BE2C (cell line): ENCODE results near the gene CYP2U1.

Source experiments
- DNase-seq: peaks from one replicate; pipeline ENCODE4 v3.0.0-alpha.2; 2020
- H3K27me3 ChIP-seq: fragments of 250-450 bp; sonication (Bioruptor Pico); 2 replicates; pipeline ENCODE4 v1.5.1; 2020; ENCODE audit warnings: mild to moderate bottlenecking
- H3K36me3 ChIP-seq: fragments of 250-450 bp; sonication (Bioruptor Pico); 2 replicates; pipeline ENCODE4 v1.5.1; 2020; ENCODE audit warnings: mild to moderate bottlenecking
- H3K4me1 ChIP-seq: fragments of 250-450 bp; sonication (Bioruptor Pico); 2 replicates; pipeline ENCODE4 v1.5.1; 2020
- H3K4me3 ChIP-seq: 2 replicates; pipeline ENCODE4 v1.5.1; 2011; ENCODE audit warnings: low read depth, low read length
- H3K9me3 ChIP-seq: fragments of 250-450 bp; sonication (Bioruptor Pico); 2 replicates; pipeline ENCODE4 v1.5.1; 2020
- TF ChIP-seq, protein P1 (sequence below): IDR thresholded peaks from 2 replicates; pipeline ENCODE4 v1.5.1; 2012; ENCODE audit warnings: mild to moderate bottlenecking, low read depth, low read length

CYP2U1 gene

DNA sequence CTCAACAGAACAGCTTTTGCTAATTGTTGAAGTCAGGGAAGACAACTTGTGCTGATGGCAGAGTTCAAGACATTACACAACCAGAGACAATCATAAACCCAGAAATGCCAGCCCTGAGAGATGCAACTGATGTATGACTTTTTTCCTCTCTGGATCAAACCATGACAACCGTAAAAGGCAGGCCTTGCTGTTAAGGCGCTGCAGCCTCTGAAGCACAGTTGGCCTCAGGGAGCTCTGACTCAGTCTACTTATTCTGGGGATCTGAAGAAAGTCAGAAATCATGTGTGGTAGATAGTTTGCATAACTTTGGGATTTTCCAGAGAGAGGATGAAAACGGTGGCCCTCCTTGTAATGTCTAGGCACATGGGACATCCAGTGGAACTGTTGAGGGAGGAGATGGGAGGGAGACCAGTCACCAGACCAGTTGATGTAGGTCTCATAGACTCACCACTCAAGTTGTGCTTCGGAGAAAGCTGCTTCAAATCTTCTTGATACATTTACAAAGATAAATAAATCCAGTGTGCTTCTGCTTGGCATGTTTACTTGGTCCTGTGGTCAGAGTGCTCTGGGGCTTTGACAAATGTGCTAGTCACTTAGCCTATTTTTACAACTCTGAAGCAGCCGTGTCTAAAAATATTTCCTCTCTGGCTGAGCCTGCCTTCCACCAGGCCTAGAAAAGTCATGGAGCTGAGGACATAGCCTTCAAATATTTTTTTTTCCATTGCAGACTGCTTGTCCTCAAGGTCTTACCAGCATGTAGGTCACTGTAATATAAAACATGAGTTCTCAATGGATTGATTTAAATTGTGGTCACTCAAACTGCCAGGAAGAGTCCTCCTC lies 65.8 kb downstream of the CYP2U1 start:
- DNase-seq: no peak
- no peaks in the 10 kb centered on the region for H3K4me1 ChIP-seq
- no peak overlapping the region for H3K4me3 ChIP-seq
- TF ChIP-seq, protein P1, sequence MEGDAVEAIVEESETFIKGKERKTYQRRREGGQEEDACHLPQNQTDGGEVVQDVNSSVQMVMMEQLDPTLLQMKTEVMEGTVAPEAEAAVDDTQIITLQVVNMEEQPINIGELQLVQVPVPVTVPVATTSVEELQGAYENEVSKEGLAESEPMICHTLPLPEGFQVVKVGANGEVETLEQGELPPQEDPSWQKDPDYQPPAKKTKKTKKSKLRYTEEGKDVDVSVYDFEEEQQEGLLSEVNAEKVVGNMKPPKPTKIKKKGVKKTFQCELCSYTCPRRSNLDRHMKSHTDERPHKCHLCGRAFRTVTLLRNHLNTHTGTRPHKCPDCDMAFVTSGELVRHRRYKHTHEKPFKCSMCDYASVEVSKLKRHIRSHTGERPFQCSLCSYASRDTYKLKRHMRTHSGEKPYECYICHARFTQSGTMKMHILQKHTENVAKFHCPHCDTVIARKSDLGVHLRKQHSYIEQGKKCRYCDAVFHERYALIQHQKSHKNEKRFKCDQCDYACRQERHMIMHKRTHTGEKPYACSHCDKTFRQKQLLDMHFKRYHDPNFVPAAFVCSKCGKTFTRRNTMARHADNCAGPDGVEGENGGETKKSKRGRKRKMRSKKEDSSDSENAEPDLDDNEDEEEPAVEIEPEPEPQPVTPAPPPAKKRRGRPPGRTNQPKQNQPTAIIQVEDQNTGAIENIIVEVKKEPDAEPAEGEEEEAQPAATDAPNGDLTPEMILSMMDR: no peak
- H3K36me3 ChIP-seq: peaks cover 11% of the 10 kb centered on the region
- no peaks in the 10 kb centered on the region for H3K9me3 ChIP-seq
- H3K27me3 ChIP-seq: no peaks in the 10 kb centered on the region

GRCh38 chr4:107997794-107998193 lies 66.4 kb downstream of the CYP2U1 start:
- DNase-seq: no peak

GRCh38 chr4:107999932-108000539 lies 68.7 kb downstream of the CYP2U1 start:
- H3K9me3 ChIP-seq: no peaks in the 10 kb centered on the region
- DNase-seq: no peak
- TF ChIP-seq, protein P1: no peak
- H3K36me3 ChIP-seq: peaks cover 14% of the 10 kb centered on the region
- H3K27me3 ChIP-seq: no peaks in the 10 kb centered on the region
- H3K4me1 ChIP-seq: no peaks in the 10 kb centered on the region
- H3K4me3 ChIP-seq: no peak overlapping the region

More at GRCh38 chr4:107997794-107998193, 66.4 kb downstream of the CYP2U1 start:
- peaks cover 11% of the 10 kb centered on the region for H3K36me3 ChIP-seq
- no peak overlapping the region for H3K4me3 ChIP-seq
- TF ChIP-seq, protein P1: no peak
- H3K4me1 ChIP-seq: no peaks in the 10 kb centered on the region
- H3K27me3 ChIP-seq: no peaks in the 10 kb centered on the region
- H3K9me3 ChIP-seq: no peaks in the 10 kb centered on the region

DNA sequence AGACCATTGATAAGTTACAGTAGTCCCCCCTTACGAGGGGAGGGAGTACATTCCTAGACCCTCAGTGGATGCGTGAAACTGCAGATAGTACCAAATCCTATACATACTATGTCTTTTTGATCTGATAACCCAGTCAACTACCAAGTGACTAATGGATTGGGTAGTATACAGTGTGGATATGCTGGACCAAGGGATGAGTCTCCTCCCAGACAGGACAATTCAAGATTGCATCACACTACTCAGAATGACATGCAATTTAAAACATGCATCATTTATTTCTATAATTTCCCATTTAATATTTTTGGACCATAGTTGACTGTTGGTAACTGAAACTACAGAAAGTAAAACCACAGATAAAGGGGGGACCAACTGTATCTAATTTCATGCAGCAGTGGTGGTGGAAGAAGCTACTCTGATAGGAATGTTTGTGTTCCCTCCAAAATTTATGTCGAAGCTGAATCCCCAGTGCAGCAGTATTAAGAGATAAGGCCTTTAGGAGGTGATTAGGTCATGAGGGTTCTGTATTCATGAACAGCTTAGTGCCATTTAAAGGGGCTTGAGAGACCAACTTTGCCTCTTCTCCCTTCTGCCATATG lies 70.3 kb downstream of the CYP2U1 start:
- TF ChIP-seq, protein P1: no peak
- no peak overlapping the region for H3K4me3 ChIP-seq
- no peak for DNase-seq
- H3K27me3 ChIP-seq: no peaks in the 10 kb centered on the region
- peaks cover 10% of the 10 kb centered on the region for H3K36me3 ChIP-seq
- H3K4me1 ChIP-seq: no peaks in the 10 kb centered on the region
- H3K9me3 ChIP-seq: no peaks in the 10 kb centered on the region
